ENCODE results near the gene CADM1. TPM values are rescaled to one million over a fixed set of nuclear protein-coding genes. Genes with fewer than 3 reads are reported as not detected.

Gene CADM1
- total RNA-seq, 1 experiment from 2014 or later, result 6.7 TPM

- no peak for DNase-seq (ENCODE audit: low spot score)
Observed at GRCh38 chr11:115317277-115318185, 186.7 kb downstream of the CADM1 start.

GRCh38 chr11:115316696-115317095 is 187.5 kb downstream of the CADM1 start:
- DNase-seq (ENCODE audit: low spot score), result no peak

GRCh38 chr11:115314330-115314920 is 189.8 kb downstream of the CADM1 start:
- no peak for DNase-seq (ENCODE audit: low spot score)

DNA sequence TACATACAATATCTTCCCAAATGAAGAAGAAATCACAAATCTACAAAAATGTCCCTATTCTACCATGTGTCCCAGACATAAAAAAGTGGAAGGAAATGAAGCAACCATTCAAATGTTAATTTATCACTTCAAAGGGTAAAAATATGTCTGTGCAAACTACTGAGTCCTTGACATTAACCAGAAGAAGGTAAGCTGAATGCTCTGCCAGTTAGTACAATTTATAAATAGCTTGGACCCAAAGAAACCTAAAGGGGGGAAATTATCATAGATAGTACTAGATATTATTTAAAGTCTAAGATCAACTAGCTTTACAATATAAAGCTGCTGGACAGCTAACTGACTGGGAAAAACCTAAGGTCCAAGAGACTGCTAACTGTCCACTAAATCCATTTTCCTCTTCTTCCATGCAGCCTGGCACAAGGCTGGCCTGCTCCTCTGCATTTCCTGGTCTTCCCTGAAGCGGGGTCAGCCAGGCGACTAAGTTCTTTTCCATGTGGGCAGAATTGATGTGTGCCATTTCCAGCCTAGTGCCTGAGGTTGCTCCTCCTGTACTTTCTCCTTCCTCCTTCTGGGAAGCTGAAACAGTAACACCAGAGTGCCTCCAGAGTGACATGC is 190.9 kb downstream of the CADM1 start:
- DNase-seq (ENCODE audit: low spot score), result no peak

- no peak for DNase-seq (ENCODE audit: low spot score)
Observed at GRCh38 chr11:115311949-115312348, 192.3 kb downstream of the CADM1 start.

DNA sequence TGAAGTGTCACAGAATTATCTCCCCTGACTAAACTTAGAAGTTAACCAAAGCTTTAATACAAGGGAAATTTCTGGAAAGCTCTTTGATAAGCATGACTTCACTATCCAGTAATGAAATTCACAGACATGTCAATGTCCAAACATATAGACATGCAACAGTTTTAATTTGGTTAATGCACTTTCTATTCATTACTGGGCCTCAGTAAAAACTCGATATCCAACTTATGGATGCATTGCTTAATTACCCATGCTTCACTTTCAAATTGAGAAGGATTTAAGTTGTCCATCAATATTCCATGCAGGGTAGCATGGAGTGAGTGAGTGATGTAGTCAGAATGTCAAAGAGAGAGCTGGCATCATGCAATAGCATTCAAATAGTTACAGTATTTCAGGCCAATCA is 197.5 kb downstream of the CADM1 start:
- DNase-seq (ENCODE audit: low spot score), result no peak

DNA sequence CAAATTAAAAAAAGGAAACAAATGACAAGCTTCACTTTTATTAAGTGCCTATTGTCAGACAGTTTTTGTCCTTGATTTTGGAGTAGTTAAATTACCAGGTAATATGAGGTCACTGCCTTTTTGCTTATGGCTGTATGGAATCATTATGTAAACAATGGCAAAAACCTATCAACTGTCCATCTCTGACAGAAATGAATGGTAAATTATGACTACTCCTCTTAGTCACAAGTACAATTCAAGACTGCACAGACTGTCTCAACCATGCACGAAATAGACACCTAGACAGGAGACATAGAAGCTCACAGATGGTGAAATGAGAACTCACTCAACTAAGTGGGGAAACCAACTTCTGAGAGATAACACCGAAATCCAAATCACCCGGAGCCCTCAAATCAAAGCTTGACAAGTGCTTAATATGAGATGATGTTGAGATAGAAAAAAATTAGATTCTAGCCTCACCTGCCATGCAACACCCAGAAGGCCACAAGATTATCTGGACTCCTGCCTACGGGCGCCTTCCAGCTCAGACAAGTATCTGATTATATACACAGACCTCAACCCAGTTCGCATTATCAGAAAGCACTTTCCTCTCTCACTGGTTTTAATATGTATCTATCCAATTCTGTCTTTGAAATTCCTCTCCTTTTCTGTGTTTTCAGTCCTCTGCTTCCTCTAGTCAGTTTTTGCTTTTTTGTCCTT is 199.3 kb downstream of the CADM1 start:
- no peak for DNase-seq (ENCODE audit: low spot score)

GRCh38 chr11:115303929-115304531 is 200.2 kb downstream of the CADM1 start:
- DNase-seq (ENCODE audit: low spot score), result no peak

- DNase-seq (ENCODE audit: low spot score), result no peak
Observed at GRCh38 chr11:115302946-115303703, 201.1 kb downstream of the CADM1 start.

- no peak for DNase-seq (ENCODE audit: low spot score)
Observed at GRCh38 chr11:115300660-115301428, 203.4 kb downstream of the CADM1 start.

DNA sequence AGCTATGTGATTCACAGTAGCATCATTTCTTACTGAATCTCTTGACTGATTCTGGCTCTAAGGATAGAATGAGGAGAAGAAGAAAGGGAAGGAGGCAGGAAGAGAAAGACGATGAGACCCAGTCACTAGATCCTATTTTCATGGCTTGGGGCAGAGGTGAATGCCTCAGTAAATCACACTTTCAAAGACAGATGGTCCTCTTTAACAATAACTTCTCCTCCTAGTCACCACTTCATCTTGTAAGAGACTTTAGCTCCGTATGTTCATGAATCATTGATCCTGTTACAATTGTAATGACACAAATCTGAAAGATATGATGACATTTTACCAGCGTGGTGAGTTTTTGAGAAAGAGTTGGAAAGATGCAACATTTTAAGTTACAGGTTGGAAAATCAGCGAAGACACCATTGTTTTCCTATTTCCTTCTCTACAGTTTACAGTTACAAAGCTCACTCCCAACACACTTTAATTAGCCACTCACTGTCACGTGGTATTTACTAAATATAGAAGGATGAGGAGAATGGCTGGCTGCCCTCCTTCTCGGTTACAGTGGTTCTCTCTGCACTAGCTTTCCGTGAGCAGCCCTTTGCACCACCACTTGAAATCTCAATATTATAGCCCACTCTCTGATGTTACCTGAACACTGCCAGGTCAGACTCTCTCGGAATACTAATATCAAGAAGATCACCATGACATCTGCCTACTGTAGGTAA is 205.8 kb downstream of the CADM1 start:
- no peak for DNase-seq (ENCODE audit: low spot score)

DNA sequence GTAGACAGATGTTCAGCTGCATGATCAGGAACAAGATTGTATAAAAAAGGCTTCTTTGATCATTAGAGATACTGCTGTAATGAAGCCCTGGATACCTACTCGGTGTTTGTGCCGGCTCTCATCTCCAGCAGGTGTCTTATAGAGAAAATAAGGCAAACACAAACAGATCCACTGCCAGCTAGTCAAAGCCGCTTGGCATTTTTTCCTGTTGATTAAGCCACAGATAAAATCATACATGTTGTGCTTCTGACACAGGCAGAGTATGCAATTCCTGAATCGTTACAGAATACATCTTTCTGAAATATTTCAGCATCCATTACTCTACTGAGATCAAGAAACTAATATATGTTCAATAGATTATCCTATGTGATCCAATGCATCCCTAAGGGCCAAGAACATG is 206.9 kb downstream of the CADM1 start:
- no peak for DNase-seq (ENCODE audit: low spot score)

DNA sequence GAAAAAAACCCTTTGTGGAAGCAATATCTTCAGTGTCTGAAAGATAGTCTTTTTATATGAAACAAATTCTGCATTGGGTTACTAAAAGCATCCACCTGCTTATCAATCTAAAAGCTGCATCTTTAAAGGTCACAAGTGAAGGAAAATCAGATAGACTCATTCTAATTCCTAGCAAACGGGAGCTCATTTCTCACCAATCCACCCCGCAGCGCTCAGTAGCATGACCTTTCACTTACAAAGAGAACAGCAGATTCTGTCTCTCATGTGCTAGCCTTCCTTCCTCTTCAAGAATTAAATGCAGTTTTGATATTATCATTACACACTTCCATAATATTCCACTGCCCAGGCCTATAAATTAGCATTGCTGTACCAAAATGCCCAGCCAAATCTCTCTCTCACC is 212.9 kb downstream of the CADM1 start:
- DNase-seq (ENCODE audit: low spot score), result no peak

DNA sequence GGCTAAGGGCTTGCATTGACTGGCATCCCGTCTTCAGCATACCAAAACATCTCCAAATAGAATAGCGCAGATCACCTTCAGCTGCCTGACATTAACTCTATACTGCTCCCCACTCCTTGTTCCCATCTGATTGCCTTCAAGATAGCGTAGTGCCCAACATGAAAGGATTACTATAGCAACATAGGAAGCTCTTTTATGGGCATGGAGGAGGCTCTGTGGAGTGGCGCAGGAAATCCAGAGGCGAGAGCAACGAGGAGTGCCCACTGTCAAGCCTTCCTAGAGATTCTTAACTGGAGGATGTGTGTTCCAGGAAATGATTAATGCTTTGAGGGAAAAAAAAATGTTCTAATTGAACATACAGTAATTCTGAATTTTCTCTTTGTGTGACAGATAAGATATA is 213.3 kb downstream of the CADM1 start:
- DNase-seq (ENCODE audit: low spot score), result peak; percentile 1

- no peak for DNase-seq (ENCODE audit: low spot score)
Observed at GRCh38 chr11:115290479-115290878, 213.7 kb downstream of the CADM1 start.

- DNase-seq (ENCODE audit: low spot score), result no peak
Observed at GRCh38 chr11:115287266-115287665, 216.9 kb downstream of the CADM1 start.

DNA sequence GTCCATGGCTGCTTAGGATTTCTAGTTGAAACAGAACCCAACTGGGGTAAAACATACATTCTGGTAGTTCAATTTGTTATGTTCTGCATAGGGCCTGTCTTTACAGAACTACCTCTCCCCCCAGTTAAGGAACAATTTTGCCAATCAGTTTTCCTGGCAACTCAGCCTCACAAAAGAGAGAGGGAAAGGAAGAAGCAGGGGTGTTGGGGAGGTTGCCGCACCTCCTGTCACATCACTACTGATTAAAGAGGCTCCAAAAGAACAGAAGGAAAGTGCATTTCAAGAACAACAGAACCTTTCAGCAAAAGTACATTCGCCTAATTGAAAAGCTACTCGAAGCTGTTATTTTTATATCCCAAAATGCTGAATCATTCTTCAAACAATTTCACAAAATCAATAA is 217.6 kb downstream of the CADM1 start:
- no peak for DNase-seq (ENCODE audit: low spot score)

DNA sequence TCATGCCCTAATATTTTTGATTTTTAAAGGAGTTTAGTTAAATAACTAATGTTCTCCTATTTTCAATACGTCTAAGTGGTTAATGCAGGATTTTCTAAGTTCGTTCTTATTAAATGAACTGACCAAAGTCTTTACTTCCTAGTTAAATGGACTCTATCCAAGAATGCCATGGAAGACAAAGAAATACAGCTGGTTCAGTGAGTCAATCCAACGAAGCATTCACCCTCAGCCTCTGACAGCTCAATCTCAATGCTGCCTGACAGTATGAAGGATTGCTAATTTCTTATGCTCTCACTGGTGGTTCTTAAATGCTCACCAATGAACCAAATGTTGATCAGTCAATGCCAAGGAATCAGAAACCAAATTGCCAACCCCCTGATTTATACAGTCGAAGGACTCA is 219.4 kb downstream of the CADM1 start:
- no peak for DNase-seq (ENCODE audit: low spot score)

DNA sequence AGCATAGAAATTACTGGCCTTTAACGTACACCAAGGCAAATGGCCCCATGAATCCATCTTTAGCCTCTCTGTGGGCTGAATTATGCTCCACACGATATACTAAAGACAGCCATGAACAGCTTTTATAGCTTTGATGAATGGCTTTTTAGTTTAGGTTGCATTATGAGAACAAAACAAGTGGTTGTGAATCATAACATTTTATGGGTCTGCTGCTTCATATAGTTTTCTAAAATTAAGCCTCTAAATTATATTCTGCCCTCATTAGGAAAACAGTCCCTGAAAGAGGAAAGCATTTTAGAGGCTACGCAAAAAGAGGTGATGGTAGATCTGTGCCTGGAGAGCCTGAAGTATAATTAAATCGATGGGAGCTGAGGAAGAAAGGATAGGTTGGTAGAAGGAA is 221.3 kb downstream of the CADM1 start:
- DNase-seq (ENCODE audit: low spot score), result no peak

DNA sequence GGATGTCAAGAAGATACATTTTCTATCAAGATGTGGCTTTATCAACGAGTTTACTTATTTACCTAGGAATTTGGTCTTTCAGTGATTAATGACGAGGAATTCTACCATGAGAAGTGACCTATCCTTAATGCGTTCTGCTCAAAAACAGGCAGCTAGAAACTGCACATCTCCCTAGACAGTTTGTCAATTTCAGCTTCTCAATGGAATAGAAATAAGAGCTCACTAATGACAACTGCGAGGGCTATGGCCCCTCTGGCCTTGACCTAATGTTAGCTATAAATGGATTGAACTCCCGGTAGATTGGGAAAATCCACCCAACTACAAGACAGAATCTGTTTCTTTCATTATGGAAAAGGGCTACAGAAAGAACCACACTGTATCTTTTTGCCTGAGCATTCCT is 223.4 kb downstream of the CADM1 start:
- DNase-seq (ENCODE audit: low spot score), result no peak

Measured in A172 (cell line).